ENCODE results near the gene LAMC1.

LAMC1 gene

GRCh38 chr1:183173828-183174227 lies 150.6 kb downstream of the LAMC1 start:
- TF ChIP-seq CTCF (IDR thresholded peaks at IDR 0.05; ENCODE audit: insufficient read depth, low read length, missing control alignments): no peak
- ChIA-PET POLR2A (no interaction called here), CTCF (interaction anchor here (1.5 kb wide), 1 partner anchor 54 kb away, joined by 3 read pairs; no protein-coding TSS in a partner anchor)
- no peak for DNase-seq (ENCODE audit: low read depth, low spot score)
- no peak overlapping the region for H3K4me3 ChIP-seq (ENCODE audit: low read depth, low read length)

- no peak for DNase-seq (ENCODE audit: low read depth, low spot score)
- H3K4me3 ChIP-seq (ENCODE audit: low read depth, low read length): no peak overlapping the region
- POLR2A ChIA-PET: no interaction called here
- CTCF ChIA-PET: no interaction called here
- no peak for TF ChIP-seq CTCF (IDR thresholded peaks at IDR 0.05; ENCODE audit: insufficient read depth, low read length, missing control alignments)
Measured at GRCh38 chr1:183175631-183176030, 152.4 kb downstream of the LAMC1 start.

GRCh38 chr1:183178545-183178944 lies 155.3 kb downstream of the LAMC1 start:
- no peak for DNase-seq (ENCODE audit: low read depth, low spot score)
- TF ChIP-seq CTCF (IDR thresholded peaks at IDR 0.05; ENCODE audit: insufficient read depth, low read length, missing control alignments): no peak
- POLR2A ChIA-PET: interaction anchor here (0.6 kb wide), 1 partner anchor 15 kb away, joined by 3 read pairs; no protein-coding TSS in a partner anchor
- no peak overlapping the region for H3K4me3 ChIP-seq (ENCODE audit: low read depth, low read length)
- CTCF ChIA-PET: no interaction called here

GRCh38 chr1:183179033-183179432 lies 155.8 kb downstream of the LAMC1 start:
- no peak overlapping the region for H3K4me3 ChIP-seq (ENCODE audit: low read depth, low read length)

GRCh38 chr1:183180218-183180617 lies 157.0 kb downstream of the LAMC1 start:
- H3K4me3 ChIP-seq (ENCODE audit: low read depth, low read length): no peak overlapping the region
- POLR2A ChIA-PET: interaction anchor here (0.7 kb wide), 1 partner anchor 50 kb away, joined by 3 read pairs; no protein-coding TSS in a partner anchor
- CTCF ChIA-PET: interaction anchor here (1.0 to 2.0 kb wide), 4 partner anchors 11 to 220 kb away, joined by 3 to 7 read pairs (median 3); no protein-coding TSS in a partner anchor
- no peak for TF ChIP-seq CTCF (IDR thresholded peaks at IDR 0.05; ENCODE audit: insufficient read depth, low read length, missing control alignments)
- peak; percentile 61 for DNase-seq (ENCODE audit: low read depth, low spot score)

More at GRCh38 chr1:183179033-183179432, 155.8 kb downstream of the LAMC1 start:
- no peak for DNase-seq (ENCODE audit: low read depth, low spot score)
- TF ChIP-seq CTCF (IDR thresholded peaks at IDR 0.05; ENCODE audit: insufficient read depth, low read length, missing control alignments): no peak
- CTCF ChIA-PET: interaction anchor here (1.0 kb wide), 1 partner anchor 218 kb away, joined by 3 read pairs; no protein-coding TSS in a partner anchor
- POLR2A ChIA-PET: interaction anchor here (0.6 kb wide), 1 partner anchor 132 kb away, joined by 5 read pairs; no protein-coding TSS in a partner anchor

- POLR2A ChIA-PET: interaction anchor here (0.7 kb wide), 1 partner anchor 49 kb away, joined by 3 read pairs; no protein-coding TSS in a partner anchor
- TF ChIP-seq CTCF (IDR thresholded peaks at IDR 0.05; ENCODE audit: insufficient read depth, low read length, missing control alignments): no peak
- CTCF ChIA-PET: interaction anchor here (1.2 to 2.0 kb wide), 3 partner anchors 11 to 57 kb away, joined by 3 to 7 read pairs (median 3); no protein-coding TSS in a partner anchor
- no peak overlapping the region for H3K4me3 ChIP-seq (ENCODE audit: low read depth, low read length)
- DNase-seq (ENCODE audit: low read depth, low spot score): peak; percentile 65
Measured at GRCh38 chr1:183180634-183181056, 157.4 kb downstream of the LAMC1 start.
